ENCODE results near the gene SEZ6L2.
"Not testable (repeated sequence)": the region's sequence is repeated elsewhere in the genome, so short reads cannot be mapped to it uniquely, and the experiment has no call there.

The SEZ6L2 gene

DNA sequence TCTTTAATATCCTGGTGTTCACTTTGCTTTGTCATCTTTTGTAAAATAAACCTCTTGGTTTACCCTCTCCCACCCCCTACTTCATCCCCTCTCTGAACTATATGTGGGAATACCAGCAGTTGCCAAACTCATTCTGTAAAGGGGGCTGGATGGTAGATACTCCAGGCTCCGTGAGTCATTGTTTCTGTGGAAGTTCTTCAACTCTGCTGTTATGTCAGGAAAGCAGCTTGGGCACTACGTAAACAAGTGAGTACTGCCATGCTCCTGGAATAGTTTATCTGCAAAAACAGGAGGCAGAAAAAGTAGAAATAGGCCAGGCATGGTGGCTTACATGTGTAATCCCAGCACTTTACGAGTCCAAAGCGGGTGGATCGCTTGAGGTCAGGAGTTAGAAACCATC, 61.5 kb downstream of the SEZ6L2 start:
- Mint-ChIP-seq H3K36me3 (peaks cover 100% of the 10 kb centered on the region), H3K4me3 (no peak overlapping the region), H3K27ac (no peak overlapping the region), H3K4me1 (no peaks in the 10 kb centered on the region), H3K9me3 (no peaks in the 10 kb centered on the region)
- no peak for DNase-seq (ENCODE audit: low spot score in 2 of 2)
- no peak for ATAC-seq

DNA sequence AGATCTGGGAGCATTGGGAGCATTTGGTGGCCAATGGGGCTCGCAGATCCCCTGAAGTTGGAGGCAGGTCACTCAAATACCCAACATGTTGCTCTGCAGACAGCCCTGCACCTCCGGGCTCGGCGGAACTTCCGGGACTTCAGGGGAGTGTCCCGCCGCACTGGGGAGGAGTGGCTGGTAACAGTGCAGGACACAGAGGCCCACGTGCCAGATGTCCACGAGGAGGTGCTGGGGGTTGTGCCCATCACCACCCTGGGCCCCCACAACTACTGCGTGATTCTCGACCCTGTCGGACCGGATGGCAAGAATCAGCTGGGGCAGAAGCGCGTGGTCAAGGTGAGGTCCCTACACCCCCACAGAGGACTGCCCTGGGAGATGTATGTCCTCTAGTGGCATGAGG, 62.7 kb downstream of the SEZ6L2 start:
- H3K9me3 Mint-ChIP-seq = no peaks in the 10 kb centered on the region
- peak overlapping the region; percentile 40 for H3K27ac Mint-ChIP-seq
- no peak for ATAC-seq
- DNase-seq (ENCODE audit: low spot score in 2 of 2) = no peak
- peaks cover 100% of the 10 kb centered on the region for H3K36me3 Mint-ChIP-seq
- no peak overlapping the region for H3K4me3 Mint-ChIP-seq
- no peaks in the 10 kb centered on the region for H3K4me1 Mint-ChIP-seq

- no peak overlapping the region for H3K4me3 Mint-ChIP-seq
- ATAC-seq = no peak
- H3K36me3 Mint-ChIP-seq = peaks cover 100% of the 10 kb centered on the region
- no peak for DNase-seq (ENCODE audit: low spot score in 2 of 2)
- H3K27ac Mint-ChIP-seq = no peak overlapping the region
- peaks cover 2% of the 10 kb centered on the region for H3K4me1 Mint-ChIP-seq
- H3K9me3 Mint-ChIP-seq = no peaks in the 10 kb centered on the region
Observed at GRCh38 chr16:29835926-29836325, 63.4 kb downstream of the SEZ6L2 start.

DNA sequence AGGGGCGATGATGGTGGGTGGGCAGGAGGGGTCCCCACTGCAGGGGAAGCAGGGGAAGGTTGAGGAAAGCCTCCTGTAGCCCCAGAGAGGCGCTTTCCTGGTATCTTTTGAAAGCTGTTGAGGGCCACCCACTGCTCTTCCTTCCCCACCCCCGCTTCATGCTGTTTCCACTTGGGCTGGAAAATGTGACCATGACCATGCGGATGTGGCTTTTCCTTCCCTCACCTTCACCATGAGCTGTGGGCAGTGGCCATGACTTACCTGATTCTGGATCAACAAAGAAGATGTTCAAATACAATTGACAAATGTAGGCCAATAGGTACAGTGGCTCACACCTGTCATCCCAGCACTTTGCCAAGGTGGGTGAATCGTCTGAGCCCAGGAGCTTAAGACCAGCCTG, 65.3 kb downstream of the SEZ6L2 start:
- DNase-seq (ENCODE audit: low spot score in 2 of 2) (no peak), ATAC-seq (no peak)
- Mint-ChIP-seq H3K9me3 (no peaks in the 10 kb centered on the region), H3K36me3 (peaks cover 87% of the 10 kb centered on the region), H3K27ac (no peak overlapping the region), H3K4me1 (peaks cover 17% of the 10 kb centered on the region), H3K4me3 (no peak overlapping the region)

GRCh38 chr16:29833219-29833618, 66.1 kb downstream of the SEZ6L2 start:
- DNase-seq (ENCODE audit: low spot score in 2 of 2); H3K27ac Mint-ChIP-seq; ATAC-seq; H3K9me3 Mint-ChIP-seq; H3K4me3 Mint-ChIP-seq: not testable (repeated sequence)
- H3K4me1 Mint-ChIP-seq = peaks cover 17% of the 10 kb centered on the region
- H3K36me3 Mint-ChIP-seq = peaks cover 78% of the 10 kb centered on the region

- Mint-ChIP-seq H3K4me3 (no peak overlapping the region), H3K27ac (peak overlapping the region; percentile 9), H3K4me1 (peaks cover 28% of the 10 kb centered on the region), H3K36me3 (peaks cover 68% of the 10 kb centered on the region), H3K9me3 (no peaks in the 10 kb centered on the region)
- ATAC-seq = no peak
- DNase-seq (ENCODE audit: low spot score in 2 of 2) = no peak
Observed at GRCh38 chr16:29831490-29831889, 67.9 kb downstream of the SEZ6L2 start.

- Mint-ChIP-seq H3K36me3 (peaks cover 66% of the 10 kb centered on the region), H3K4me3 (no peak overlapping the region), H3K9me3 (no peaks in the 10 kb centered on the region), H3K27ac (peak overlapping the region; percentile 9), H3K4me1 (peaks cover 32% of the 10 kb centered on the region)
- DNase-seq (ENCODE audit: low spot score in 2 of 2) (no peak), ATAC-seq (no peak)
Observed at GRCh38 chr16:29830774-29831173, 68.6 kb downstream of the SEZ6L2 start.

DNA sequence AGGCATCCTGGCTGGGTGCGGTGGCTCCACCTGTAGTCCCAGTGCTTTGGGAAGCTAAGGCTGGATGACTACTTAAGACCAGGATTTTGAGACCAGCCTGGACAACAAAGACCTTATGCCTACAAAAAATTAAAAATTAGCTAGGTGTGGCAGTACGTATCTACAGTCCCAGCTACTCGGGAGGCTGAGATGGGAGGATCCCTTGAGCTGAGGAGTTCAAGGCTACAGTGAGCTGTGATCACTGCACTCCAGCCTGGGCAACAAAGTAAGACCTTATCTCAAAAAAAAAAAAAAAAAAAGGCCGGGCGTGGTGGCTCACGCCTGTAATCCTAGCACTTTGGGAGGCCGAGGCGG, 73.0 kb downstream of the SEZ6L2 start:
- DNase-seq (ENCODE audit: low spot score in 2 of 2) (no peak), ATAC-seq (no peak)
- H3K27ac Mint-ChIP-seq = no peak overlapping the region
- peaks cover 64% of the 10 kb centered on the region for H3K4me1 Mint-ChIP-seq
- peaks cover 47% of the 10 kb centered on the region for H3K36me3 Mint-ChIP-seq
- peak overlapping the region; percentile 61 for H3K4me3 Mint-ChIP-seq
- no peaks in the 10 kb centered on the region for H3K9me3 Mint-ChIP-seq

DNA sequence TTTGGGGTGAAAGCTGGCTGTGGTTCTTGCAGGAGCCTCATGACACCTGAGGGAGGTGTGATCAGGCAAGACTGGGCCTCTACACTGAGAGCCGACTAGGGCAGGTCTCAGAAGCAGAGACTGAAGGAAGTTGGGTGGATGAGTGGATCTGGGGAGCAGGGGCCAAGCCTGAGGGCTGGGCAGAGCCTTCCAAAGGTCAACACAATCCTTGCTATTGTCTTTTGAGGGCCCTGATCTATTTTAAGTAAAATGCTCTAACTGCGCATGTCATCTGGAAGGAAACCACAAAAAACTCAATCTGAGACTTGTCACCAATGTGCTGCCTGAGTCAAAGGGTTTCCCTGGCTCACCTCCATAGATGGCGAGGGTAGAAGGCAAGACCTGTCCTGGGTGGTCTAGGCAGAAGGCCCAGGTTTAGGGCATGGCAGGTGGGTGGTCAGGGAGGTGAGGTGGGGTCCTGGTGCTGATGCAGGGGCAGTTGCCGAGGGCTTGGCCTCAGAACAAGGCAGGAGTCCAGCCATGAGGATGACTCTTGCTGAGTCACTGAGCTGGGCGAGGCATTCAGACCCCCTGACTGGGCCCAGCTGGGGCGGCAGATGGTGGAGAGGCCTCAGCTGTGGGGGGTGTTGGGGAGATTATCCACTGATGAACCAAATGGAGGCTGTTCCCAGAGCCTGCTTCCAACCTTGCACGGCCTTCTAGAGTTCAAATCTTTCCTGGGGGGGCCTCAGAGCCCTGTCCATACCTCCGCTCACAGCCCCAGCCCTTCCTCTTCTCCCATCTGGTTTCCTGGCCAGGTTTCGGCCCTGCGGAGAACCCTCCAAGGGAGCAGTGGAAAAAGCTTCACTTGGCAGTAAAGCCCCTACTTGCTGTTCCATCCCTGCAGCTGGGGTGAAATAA, 74.0 kb downstream of the SEZ6L2 start:
- peak overlapping the region; percentile 93 for H3K27ac Mint-ChIP-seq
- H3K9me3 Mint-ChIP-seq = no peaks in the 10 kb centered on the region
- H3K4me1 Mint-ChIP-seq = peaks cover 62% of the 10 kb centered on the region
- H3K4me3 Mint-ChIP-seq = peak overlapping the region; percentile 61
- peaks cover 44% of the 10 kb centered on the region for H3K36me3 Mint-ChIP-seq
- ATAC-seq (peak; percentile 80), DNase-seq (ENCODE audit: low spot score in 2 of 2) (peak; percentile 20 to 78)

- H3K4me3 Mint-ChIP-seq = peak overlapping the region; percentile 61
- H3K36me3 Mint-ChIP-seq = peaks cover 51% of the 10 kb centered on the region
- ATAC-seq (no peak), DNase-seq (ENCODE audit: low spot score in 2 of 2) (no peak)
- H3K4me1 Mint-ChIP-seq = peaks cover 60% of the 10 kb centered on the region
- H3K27ac Mint-ChIP-seq = peak overlapping the region; percentile 93
- no peaks in the 10 kb centered on the region for H3K9me3 Mint-ChIP-seq
Observed at GRCh38 chr16:29824589-29825144, 74.7 kb downstream of the SEZ6L2 start.

DNA sequence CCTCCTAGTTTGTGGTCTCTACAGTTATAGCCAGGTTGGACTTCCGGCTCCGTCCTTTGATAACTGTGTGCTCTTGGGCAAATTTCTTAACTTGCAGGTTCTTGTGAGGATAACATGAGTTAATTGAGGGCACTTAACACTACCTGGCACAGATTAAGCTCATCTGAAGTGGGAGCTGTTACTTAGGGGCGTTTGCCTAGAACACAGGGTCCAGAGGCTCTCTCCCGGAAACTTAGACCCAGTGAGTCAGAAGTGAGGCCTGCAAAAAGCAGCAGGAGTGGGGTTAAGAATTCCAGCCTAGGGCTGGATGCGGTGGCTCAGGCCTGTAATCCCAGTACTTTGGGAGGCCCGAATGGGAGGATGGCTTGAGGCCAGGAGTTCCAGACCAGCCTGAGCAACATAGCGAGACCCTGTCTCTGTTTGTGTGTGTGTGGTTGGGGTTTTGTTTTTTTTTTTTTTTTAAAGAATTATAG, 77.7 kb downstream of the SEZ6L2 start:
- peaks cover 75% of the 10 kb centered on the region for H3K36me3 Mint-ChIP-seq
- peaks cover 74% of the 10 kb centered on the region for H3K4me1 Mint-ChIP-seq
- peak overlapping the region; percentile 97 for H3K4me3 Mint-ChIP-seq
- no peaks in the 10 kb centered on the region for H3K9me3 Mint-ChIP-seq
- H3K27ac Mint-ChIP-seq = peak overlapping the region; percentile 90
- DNase-seq (ENCODE audit: low spot score in 2 of 2) (no peak), ATAC-seq (no peak)
